Dermis blood vessel endothelial cell (primary cell): ENCODE results near the gene KIRREL3. TPM values are rescaled to one million over a fixed set of nuclear protein-coding genes. Genes with fewer than 3 reads are reported as not detected.
"Not testable (repeated sequence)": the region's sequence is repeated elsewhere in the genome, so short reads cannot be mapped to it uniquely, and the experiment has no call there.

Source experiments
- DNase-seq: peaks from one replicate; pipeline ENCODE4 v3.0.0; 2010
- total RNA-seq: library from RNA; depleted of rRNA; stranded (reverse); fragments of >200 nt; gene quantifications from 2 replicates; pipeline ENCODE4 v1.2.3, GENCODE V29; 2014

KIRREL3 gene
- total RNA-seq, 1 donor from 2014 or later, result not detected

DNA sequence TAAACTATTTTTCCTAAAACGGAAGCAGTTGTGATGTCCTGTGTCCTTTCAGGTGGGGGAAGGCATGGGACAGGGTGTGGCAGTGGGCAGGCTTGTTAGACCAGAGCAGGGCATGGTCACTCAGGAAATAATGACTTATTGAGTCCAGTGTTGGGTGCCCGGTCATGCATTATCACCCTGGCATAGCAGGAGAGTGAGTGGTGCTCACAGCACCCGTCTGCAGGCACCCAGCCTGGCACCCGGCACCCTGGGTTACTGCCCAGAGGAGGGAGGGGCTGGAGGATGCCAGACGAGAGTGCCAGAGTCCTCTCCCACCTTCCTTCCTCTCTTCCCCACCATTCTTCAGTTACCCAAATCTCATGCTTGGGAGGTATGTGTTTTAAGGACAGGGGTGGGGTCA lies 586.0 kb downstream of the KIRREL3 start:
- no peak for DNase-seq

DNA sequence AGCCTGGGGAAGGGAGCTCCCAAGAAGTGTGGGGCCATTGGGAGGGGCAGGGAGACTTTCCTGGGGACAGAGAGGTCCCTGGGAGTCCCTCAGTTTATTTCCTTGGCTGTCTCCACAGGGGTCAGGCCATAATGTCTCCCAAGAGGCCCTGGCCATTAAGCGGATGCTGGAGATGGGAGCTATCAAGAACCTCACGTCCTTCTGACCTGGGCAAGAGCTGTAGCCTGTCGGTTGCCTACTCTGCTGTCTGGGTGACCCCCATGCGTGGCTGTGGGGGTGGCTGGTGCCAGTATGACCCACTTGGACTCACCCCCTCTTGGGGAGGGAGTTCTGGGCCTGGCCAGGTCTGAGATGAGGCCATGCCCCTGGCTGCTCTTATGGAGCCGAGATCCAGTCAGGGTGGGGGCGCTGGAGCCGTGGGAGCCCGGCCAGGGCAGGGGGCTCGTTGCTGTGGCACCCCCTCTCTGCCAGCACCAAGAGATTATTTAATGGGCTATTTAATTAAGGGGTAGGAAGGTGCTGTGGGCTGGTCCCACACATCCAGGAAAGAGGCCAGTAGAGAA lies 586.6 kb downstream of the KIRREL3 start:
- no peak for DNase-seq

DNA sequence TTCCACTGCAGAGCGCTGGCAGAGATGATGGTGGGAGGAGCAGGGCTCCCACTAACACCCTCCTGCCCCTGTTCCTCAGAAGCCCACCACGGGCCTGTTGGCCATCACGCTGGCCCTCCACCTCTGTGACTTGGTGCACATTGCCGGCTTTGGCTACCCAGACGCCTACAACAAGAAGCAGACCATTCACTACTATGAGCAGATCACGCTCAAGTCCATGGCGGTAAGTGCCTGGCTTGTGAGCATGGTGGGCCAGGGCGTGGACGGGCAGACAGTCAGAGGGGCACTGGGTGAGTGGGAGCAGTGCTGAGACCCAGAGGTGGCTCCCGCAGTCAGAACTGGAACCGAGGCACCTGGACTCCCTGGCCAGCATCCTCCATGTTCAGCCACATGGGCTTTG lies 587.1 kb downstream of the KIRREL3 start:
- DNase-seq, result no peak

DNA sequence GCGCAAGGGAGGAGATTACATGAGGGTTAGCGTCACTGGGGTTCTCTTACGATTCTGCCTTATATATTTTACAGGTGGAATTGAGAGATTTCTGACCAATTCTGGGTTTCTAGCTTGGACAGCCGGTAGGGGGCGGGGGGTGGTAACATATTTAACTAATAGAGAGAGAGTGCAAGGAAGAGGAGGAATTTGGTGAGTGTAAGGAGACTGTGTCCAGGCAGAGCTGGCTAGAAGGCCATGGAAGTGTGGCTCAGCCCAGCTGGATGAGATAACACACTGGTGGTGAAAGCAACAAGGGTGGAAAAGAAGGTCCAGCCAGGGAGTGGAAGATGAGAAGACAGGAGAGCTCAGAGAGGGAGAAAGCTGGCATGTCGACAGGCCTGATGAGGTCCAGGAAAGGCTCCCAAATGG lies 588.6 kb downstream of the KIRREL3 start:
- no peak for DNase-seq

DNA sequence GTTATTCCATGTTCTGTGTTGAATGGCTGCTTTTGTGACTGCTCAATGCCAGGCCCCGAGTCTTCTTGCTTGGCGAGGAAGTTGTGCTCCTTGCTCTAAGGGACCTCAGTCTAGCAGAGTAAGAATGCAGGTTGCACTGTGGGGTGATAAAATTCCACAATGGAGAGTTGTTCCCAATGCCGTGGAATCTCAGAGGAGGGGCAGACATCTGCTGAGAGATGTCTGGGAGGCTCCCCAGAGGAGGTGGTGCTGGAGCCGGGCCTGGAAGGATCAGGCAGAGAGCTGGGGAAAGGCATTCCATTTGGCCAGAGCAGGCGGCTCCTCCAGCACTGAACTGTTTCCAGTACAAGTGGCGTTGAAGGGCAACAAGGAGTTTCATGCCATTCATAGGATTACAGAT lies 589.9 kb downstream of the KIRREL3 start:
- no peak for DNase-seq

DNA sequence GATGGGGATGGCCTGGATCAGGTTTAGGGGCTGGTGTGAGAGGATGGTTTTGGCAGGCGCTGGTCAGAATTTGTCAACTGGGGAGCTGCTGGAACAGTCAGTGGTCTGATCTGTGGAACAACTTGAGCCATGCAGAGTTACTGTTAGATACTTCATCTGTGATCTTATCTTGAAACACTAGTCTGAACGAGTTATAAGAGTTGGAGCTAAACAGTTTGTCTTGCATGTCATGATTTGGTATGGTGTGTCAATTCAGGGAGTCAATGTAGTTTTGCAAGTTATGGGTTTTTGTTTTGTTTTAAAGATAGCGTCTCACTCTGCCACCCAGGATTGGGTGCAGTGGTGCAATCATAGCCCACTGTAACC lies 591.0 kb downstream of the KIRREL3 start:
- no peak for DNase-seq

DNA sequence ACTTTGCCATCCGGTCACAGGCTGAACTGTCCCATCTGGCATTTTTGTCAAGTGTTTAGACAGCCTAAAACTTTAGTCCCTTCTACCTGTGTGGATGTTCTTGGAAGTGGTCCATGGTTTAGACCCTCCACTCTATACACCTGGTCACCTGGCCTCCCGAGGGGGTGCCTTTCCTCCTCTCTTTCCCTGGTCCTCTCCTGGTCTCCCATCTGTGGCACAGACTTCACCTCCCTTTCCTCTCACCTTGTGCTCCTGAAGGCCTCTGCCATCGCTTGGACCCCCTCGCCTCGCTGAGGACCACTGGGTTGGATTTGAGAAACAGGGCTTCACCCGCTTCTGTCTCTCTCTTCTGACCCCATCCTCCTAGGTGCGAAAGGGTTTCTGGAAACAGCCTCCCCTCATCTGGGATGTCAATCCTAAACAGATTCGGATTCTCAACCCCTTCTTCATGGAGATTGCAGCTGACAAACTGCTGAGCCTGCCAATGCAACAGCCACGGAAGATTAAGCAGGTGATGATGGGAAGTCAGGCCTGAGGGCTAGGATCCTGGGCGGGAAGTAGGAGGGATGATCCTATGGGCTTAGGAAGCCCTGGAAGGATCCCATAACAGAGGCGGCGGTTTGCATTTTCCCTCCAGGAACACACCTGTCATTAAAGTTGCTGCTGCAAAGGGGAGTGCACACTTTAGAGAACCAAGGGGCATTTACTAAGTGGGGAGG lies 591.5 kb downstream of the KIRREL3 start:
- DNase-seq, result no peak

DNA sequence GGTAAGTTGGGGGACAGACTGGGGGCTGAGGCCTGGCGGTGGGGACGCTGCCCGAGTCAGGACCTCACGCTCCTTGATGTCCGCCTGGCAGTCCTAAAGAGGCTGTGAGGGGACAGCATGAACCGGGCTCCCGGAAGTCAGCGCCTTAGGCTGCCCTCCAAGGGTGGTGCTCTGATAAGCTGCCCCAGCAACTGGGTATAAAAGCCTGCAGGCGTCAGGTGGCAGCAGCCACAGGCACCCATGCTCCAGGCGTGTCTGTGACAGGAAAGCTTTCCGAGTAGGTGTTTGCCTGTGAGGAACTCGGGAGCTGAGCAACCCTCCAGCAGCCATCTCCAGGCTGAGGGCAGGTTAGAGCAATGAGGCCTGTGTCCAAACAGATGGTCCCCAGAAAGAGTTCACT lies 592.1 kb downstream of the KIRREL3 start:
- DNase-seq, result no peak

DNA sequence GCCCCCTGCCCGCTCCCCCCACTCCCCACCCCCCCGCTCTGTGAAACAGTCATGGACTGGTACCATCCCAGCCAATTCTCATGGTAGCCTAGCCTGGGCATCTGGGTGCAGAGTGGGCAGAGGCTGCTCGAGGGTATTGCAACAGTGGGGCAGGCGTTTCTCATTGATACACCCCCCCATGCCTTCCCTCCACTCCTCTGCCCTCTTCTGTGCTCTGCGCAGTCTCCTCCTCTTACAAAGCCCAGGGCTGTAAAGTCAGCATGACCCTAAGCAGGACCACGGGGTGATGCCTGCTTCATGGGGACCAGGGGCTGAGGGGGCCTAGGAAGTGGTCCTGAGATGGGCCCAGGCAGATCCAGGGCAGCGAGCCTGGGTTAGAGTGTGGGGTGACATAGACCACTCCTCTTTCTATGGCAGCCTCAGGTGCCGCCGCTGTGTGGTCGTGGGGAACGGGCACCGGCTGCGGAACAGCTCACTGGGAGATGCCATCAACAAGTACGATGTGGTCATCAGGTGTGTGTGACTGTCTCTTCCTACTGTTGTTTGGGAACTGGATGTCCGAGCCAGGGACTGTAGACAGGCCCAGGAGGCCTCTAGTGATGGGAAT lies 592.8 kb downstream of the KIRREL3 start:
- no peak for DNase-seq

DNA sequence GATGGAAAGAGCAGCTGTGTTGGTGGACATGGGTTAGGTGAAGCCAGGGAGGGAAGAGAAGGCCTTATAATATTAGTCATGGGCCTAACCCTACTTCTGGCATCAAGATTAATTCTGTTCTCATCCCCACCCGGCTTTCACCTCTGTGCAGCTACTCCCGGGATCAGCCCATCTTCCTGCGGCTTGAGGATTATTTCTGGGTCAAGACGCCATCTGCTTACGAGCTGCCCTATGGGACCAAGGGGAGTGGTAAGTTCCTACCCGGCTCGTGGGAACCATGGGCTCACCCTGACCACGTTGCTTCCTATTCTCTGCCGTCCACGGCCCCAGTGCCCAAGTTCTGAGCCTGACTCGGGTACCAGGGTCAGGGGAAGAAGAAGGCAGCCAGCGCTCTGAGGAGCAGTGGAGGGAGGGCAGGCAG lies 593.5 kb downstream of the KIRREL3 start:
- DNase-seq, result no peak

DNA sequence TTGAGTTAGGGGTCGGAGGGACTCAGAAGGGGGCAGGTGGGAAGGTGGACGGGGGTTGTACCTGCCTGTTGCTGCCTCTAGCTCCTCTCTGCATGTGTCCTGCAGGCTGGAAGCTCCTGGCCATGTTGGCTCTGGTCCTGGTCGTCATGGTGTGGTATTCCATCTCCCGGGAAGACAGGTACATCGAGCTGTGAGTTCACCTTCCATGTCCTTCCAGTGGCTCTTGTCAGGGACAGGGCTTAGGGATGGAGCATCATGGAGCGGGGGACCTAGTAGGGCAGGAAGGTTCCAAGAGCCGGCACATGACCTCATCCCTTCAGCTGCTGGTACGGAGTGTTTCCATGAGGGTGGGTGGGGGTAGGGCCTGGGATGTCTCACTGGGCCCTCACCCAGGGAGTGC lies 594.2 kb downstream of the KIRREL3 start:
- DNase-seq, result no peak

DNA sequence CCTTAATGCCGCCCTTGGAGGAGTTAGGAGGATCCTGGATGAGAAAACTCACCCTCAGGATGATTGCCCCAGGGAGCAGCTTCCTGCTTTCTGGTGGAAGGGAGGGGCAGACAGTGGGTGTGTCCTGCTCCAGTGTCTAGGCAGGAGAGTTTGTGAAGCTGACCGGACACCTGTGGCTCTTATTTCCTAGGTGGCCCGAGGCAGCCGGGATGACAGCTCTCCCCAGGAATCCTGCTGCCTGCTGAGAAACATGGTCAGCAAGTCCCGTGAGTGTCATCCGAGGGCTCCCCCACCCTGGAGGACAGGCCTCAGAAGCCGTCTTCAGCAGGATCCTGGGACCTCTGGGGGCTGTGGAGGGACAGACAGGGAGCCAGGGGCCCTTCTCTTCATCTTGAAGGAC lies 594.7 kb downstream of the KIRREL3 start:
- no peak for DNase-seq

DNA sequence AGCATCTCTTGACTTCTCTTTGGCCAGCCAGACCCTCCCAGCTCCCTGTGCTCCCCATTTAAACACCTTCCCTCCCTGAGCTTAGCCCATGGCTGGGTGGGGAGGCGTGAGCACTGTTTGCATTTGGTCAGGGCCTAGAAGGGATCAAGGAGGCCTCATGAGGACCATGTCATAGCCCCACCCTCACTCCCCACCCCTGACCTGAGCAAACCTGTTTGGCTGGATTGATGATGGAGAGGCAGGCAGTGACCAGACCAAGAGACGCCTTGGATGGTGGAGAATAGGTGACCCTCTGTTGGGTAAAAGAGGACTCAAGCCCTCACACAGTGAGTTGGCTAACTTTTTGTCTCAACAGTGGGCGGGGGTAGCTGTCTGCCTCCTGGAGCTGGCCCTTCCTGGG lies 595.2 kb downstream of the KIRREL3 start:
- no peak for DNase-seq

DNA sequence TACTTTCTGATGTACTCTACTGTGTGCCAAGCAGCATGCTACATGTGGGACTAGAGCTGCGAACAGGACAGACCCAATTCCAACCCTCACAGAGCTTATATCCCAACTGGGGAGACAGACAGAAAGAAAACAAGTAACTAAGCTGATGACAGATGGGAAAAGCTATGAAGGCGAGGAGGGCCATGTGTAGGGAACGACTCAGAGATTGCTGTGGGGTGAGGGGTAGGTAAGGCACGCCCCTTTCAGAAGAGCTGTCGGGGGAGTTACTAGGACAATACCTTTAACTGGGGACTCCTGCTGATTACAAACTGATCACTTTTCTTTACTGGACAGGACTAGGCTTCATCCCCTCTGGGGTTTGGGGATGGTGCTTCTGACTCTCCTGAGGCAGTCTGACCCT lies 596.2 kb downstream of the KIRREL3 start:
- no peak for DNase-seq

DNA sequence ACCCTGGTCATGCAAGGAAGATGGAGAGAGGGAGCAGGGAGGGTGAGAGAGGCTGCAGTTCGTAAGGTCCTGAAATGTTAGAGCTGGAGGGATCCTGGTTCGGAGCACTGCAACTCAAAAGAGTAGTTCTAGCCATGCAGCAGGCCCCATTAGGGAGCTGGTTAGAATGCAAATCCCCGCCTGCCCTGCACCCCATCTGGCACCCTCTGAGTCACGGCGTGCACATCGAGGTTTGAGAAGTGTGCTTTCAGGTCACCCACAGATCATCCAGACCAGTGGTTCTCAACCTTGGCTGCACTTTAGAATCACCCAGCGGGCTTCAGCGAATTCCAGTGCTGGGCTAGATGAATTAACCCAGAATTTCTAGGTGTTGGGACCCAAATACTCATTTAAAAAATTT lies 596.9 kb downstream of the KIRREL3 start:
- DNase-seq, result no peak

DNA sequence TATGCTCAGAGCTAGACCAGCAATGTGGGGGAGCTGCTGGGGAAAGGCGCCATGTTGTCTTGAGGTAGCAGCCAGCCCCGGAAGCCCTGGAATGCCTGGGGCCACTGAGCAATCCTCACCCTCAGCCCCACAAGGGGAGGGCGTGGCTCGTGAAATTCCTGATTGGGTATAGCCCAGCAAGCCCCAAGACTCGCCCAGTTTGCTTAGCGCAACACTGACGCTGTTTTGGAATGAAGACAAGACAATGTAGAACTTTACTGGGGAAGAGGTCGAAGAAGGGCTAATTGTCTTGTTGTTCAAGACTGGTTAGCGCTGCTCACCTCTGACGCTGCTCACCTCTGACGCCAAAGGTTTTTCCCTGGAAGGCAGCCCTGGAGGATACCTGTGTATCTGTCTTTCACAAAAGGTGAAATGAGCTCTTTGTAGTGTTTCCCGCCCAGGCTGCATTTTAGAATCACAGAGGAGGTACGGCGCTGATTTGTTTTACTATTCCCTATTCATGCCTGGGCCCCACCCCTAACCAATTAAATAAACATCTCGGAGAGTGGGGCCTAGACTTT lies 597.5 kb downstream of the KIRREL3 start:
- DNase-seq, result no peak

DNA sequence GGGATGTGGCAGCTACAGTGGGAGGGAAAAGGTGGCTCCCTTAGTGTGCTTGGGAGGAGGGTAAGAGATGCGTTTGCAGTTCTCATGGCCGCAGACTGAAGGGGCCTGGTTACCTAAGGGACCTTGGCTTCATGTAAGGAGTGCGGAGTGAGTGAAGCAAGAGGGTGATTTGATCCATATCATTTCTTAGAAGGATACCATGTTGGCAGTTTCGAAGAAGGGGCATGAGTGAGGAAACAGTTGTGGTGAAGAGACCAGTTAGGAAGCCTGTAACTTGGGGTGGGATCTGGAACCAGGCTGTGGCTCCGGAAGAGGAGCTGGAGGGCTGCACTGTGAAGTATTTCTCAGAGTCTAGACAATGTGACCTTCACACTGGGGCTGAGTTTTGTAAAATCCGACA lies 600.1 kb downstream of the KIRREL3 start:
- DNase-seq, result no peak

DNA sequence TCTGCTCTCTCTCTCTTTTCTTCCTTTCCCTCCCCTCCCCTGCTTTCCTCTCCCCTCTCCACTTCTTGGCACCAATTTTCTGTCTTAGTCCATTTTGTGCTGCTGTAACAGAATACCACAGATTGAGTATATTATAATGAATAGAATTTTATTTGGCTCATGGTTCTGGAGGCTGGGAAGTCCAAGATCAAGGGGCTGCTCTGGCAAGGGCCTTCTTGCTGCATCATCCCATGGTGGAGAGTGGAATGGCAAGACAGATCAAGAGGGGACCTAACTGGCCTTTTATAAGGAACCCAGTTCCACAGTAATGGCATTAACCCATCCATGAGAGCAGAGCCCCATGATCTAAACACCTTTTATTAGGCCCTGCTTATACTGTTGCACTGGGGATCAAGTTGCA lies 600.6 kb downstream of the KIRREL3 start:
- DNase-seq, result no peak

DNA sequence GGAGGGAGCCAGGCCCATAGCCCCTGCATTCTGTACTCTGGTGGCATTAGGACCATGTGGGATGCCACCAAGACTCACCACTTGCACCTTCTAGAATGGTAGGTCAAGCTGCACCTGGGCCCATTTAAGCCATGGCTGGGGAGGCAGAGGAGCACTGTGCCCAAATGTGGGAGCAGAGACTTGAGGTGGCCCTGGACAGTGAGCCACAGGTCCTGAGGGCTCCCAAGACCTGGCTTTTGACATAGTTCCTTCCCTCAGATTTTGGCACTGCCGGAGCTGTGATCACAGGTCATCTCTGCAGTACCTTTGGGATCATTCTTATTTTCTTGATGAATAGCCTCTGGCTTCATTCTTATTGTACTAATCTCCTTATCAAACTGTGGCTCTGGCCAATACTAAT lies 601.8 kb downstream of the KIRREL3 start:
- no peak for DNase-seq

DNA sequence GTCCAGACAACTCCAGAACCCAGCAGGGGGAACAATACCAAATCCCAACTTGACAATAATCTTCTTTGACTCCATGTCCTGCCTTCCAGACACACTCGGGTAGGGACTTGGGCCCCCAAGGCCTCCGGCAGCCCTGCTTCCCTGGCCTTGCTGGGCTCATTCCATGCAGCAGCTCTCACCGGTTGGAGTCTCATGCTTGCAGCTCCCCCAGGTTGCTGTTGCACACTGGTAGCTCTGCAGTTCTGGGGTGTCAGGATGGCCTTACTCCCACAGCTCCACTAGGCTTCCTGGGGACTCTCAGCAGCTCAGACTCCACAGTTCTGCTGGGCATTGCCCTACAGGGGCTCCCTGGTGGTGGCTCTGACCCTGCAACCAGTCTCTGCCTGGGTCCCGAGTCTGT lies 602.3 kb downstream of the KIRREL3 start:
- DNase-seq, result no peak

DNA sequence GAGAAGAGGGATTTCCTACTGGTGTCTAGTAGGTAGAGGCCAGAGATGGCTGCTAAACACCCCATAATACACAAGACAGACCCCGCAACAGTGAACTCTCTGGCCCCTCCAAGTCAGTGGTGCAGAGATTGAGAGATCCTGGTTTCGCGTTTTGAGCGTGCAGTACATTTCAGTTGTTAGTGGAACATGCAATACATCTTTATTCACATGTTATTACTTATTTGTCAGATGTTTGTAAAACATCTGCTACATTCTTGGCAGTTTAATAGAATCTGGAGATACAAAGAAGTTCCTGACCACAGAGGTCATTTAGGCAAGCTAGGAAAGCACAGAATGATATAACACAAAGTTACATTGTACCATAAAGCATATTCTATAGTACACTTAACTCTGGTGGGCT lies 603.6 kb downstream of the KIRREL3 start:
- DNase-seq, result no peak

DNA sequence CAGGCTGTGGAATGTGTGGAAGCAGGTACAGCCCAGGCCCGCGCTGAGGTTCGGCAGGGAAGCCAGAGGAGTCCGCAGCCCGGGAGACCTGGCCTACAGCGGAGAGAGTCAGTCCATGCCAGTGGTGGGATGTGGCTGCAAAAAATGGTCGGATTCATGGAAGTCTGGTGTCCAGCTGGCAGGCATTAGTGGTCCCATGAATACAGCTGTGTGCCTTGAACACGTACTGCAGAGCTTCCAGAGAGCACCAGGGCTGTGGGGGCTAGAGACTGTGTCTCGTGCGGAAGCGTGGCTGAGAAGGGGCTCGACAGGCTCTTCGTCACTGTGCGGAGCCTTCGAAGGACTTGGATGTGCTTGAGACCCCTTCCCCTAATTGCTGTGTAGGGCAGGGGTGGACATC lies 604.3 kb downstream of the KIRREL3 start:
- DNase-seq, result not testable (repeated sequence)

DNA sequence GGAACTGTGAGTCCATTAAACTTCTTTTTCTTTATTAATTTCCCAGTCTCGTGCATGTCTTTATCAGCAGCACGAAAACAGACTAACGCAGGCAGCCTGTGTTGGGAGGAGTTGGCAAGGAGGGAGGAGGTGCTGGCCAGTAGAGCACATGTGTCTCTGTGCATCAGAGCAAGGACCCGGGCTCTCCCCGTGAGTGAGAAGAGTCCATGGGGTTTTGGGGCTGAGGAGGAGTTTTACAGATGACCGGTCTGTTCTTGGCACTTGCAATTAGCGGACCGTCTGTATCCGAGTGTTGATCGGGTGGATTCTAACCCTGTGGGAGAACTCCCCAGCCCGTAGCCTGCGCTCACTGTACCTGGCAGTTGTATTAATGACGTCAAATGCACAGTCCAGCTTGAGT lies 604.8 kb downstream of the KIRREL3 start:
- not testable (repeated sequence) for DNase-seq

DNA sequence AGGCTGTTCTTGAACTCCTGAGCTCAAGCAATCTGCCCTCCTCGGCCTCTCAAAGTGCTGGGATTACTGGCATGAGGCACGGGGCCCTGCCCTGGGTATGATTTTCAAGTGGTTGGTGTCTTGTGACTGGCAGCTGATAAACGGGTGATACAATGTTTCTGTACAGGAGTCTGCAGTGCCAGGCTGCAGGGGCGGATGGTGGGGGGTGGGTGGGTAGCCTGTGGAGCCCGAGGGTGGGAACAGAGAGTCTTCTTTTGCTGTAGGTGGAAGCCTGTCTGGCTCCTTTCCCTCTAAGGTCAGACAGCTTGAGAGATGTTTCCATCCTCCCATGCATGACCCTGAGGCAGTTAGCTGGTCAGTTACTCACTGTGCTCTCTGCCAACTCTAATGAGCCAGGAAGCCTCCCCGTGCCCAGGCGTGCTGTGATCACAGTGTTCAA lies 605.9 kb downstream of the KIRREL3 start:
- not testable (repeated sequence) for DNase-seq
